ENCODE results near the gene RRP9. TPM values are rescaled to one million over a fixed set of nuclear protein-coding genes. Genes with fewer than 3 reads are reported as not detected.
A peak's percentile ranks its signal among the peaks of the same experiment; 100 is the strongest.

The RRP9 gene
- total RNA-seq, 1 donor from 2014 or later = 10.5 TPM

DNA sequence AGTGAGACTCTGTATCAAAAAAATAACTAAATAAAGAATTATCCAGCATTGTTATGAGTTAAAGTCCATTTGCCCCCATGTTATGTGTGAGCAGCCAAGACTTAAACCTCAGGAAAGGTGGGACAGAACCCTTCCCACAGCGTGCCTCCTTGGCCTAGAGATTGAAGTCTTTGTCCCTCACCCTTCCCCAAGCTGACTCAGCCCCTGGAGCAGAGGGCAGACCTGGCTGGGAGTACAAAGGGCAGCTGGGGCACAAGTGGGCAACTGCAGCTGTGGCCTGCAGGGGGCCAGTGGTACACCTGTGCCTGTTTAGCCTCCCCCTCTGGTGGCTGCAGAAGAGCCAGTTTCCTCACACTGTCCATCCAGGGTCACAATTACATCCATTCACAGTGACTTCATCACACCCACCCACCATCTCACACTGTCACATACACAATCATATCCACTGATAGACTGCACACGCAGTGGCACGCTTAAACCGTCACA is 40.7 kb upstream of the RRP9 start:
- peak overlapping the region; percentile 38 for H2AFZ ChIP-seq (replicated peaks)
- peak overlapping the region; percentile 77 for H3K4me2 ChIP-seq
- peaks cover 10% of the 10 kb centered on the region for H3K79me2 ChIP-seq (ENCODE audit: low read depth)

DNA sequence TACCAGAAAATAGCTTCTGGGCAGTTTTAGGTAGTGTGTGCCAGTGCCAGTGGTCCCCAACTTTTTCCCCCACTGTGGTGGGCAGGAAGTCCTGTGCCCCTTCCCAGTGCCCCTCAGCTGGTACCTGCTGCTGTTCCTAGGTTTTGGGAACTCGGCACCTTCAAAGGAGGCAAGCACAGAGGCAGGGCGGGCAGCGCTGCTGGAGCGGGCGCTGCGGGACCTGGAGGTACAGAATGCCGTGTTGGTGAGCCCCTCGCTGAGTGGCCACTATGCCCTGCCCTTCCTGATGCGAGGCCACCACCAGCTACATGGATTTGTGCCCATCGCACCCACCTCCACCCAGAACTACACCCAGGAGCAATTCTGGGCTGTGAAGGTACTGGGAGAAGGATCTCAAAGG is 38.5 kb upstream of the RRP9 start:
- H3K27ac ChIP-seq = no peak overlapping the region
- Mint-ChIP-seq H3K27ac (no peak overlapping the region), H3K9me3 (no peaks in the 10 kb centered on the region), H3K4me1 (peaks cover 37% of the 10 kb centered on the region), H3K4me3 (no peak overlapping the region), H3K27me3 (ENCODE audit: insufficient read depth, low read depth) (peaks cover 4% of the 10 kb centered on the region), H3K36me3 (peaks cover 3% of the 10 kb centered on the region)
- no peak overlapping the region for H3K4me2 ChIP-seq
- peaks cover 10% of the 10 kb centered on the region for H3K79me2 ChIP-seq (ENCODE audit: low read depth)
- H3K27me3 ChIP-seq = peaks cover 19% of the 10 kb centered on the region
- TF ChIP-seq EZH2 (IDR thresholded peaks at IDR 0.05) (no peak), EZH2phosphoT487 (IDR thresholded peaks at IDR 0.05) (no peak)
- TF ChIP-seq, protein P1, sequence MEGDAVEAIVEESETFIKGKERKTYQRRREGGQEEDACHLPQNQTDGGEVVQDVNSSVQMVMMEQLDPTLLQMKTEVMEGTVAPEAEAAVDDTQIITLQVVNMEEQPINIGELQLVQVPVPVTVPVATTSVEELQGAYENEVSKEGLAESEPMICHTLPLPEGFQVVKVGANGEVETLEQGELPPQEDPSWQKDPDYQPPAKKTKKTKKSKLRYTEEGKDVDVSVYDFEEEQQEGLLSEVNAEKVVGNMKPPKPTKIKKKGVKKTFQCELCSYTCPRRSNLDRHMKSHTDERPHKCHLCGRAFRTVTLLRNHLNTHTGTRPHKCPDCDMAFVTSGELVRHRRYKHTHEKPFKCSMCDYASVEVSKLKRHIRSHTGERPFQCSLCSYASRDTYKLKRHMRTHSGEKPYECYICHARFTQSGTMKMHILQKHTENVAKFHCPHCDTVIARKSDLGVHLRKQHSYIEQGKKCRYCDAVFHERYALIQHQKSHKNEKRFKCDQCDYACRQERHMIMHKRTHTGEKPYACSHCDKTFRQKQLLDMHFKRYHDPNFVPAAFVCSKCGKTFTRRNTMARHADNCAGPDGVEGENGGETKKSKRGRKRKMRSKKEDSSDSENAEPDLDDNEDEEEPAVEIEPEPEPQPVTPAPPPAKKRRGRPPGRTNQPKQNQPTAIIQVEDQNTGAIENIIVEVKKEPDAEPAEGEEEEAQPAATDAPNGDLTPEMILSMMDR (IDR thresholded peaks at IDR 0.05) = no peak
- H3K4me1 ChIP-seq = peaks cover 25% of the 10 kb centered on the region
- peaks cover 48% of the 10 kb centered on the region for H3F3A ChIP-seq (ENCODE audit: low read depth)
- H2AFZ ChIP-seq (replicated peaks) = no peak overlapping the region
- no peaks in the 10 kb centered on the region for H4K20me1 ChIP-seq (ENCODE audit: low read depth)
- H3K36me3 ChIP-seq = no peaks in the 10 kb centered on the region
- no peak overlapping the region for H3K9ac ChIP-seq
- H3K4me3 ChIP-seq = no peak overlapping the region
- DNase-seq (ENCODE audit: low spot score) = no peak
- no peaks in the 10 kb centered on the region for H3K9me3 ChIP-seq (ENCODE audit: low read depth)

More for the DNA sequence above, 40.7 kb upstream of the RRP9 start:
- Histone ChIP-seq H3K9me3 (ENCODE audit: low read depth) (no peaks in the 10 kb centered on the region), H3K4me3 (peak overlapping the region; percentile 50), H4K20me1 (ENCODE audit: low read depth) (no peaks in the 10 kb centered on the region), H3K36me3 (no peaks in the 10 kb centered on the region), H3K9ac (no peak overlapping the region), H3K27ac (no peak overlapping the region), H3F3A (ENCODE audit: low read depth) (peaks cover 28% of the 10 kb centered on the region), H3K4me1 (peaks cover 16% of the 10 kb centered on the region), H3K27me3 (no peaks in the 10 kb centered on the region)
- peak; percentile 68 for DNase-seq (ENCODE audit: low spot score)
- H3K4me1 Mint-ChIP-seq = peaks cover 22% of the 10 kb centered on the region
- no peak overlapping the region for H3K27ac Mint-ChIP-seq
- H3K4me3 Mint-ChIP-seq = peak overlapping the region; percentile 86
- H3K9me3 Mint-ChIP-seq = no peaks in the 10 kb centered on the region
- no peak for TF ChIP-seq EZH2 (IDR thresholded peaks at IDR 0.05)
- no peak for TF ChIP-seq EZH2phosphoT487 (IDR thresholded peaks at IDR 0.05)
- TF ChIP-seq, protein P1 (IDR thresholded peaks at IDR 0.05) = peak; percentile 59
- peaks cover 4% of the 10 kb centered on the region for H3K27me3 Mint-ChIP-seq (ENCODE audit: insufficient read depth, low read depth)
- H3K36me3 Mint-ChIP-seq = peaks cover 3% of the 10 kb centered on the region

DNA sequence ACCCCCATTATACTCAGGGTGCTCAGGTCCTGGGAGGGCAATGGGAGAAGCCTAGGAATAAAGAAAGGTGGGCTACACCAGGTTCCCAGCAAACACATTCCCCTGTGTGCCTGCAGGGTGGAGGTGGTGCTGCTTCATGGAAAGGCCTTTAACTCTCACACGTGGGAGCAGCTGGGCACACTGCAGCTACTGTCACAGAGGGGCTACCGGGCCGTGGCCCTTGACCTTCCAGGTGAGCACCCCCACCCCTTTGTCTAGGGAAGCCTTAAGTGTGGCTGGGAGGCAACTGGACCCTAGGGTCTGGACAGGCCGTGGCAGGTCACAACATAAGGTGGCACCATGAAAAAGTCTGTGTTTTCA is 36.4 kb upstream of the RRP9 start:
- no peak for DNase-seq (ENCODE audit: low spot score)
- Histone ChIP-seq H3F3A (ENCODE audit: low read depth) (peaks cover 49% of the 10 kb centered on the region), H3K27ac (no peak overlapping the region), H3K4me1 (peaks cover 30% of the 10 kb centered on the region), H3K27me3 (peaks cover 37% of the 10 kb centered on the region), H3K4me2 (no peak overlapping the region), H3K9ac (no peak overlapping the region), H3K79me2 (ENCODE audit: low read depth) (no peaks in the 10 kb centered on the region), H2AFZ (replicated peaks) (no peak overlapping the region), H3K4me3 (no peak overlapping the region), H3K9me3 (ENCODE audit: low read depth) (no peaks in the 10 kb centered on the region), H4K20me1 (ENCODE audit: low read depth) (no peaks in the 10 kb centered on the region), H3K36me3 (no peaks in the 10 kb centered on the region)
- H3K4me1 Mint-ChIP-seq = peaks cover 36% of the 10 kb centered on the region
- H3K9me3 Mint-ChIP-seq = no peaks in the 10 kb centered on the region
- peaks cover 7% of the 10 kb centered on the region for H3K27me3 Mint-ChIP-seq (ENCODE audit: insufficient read depth, low read depth)
- H3K4me3 Mint-ChIP-seq = no peak overlapping the region
- H3K27ac Mint-ChIP-seq = no peak overlapping the region
- no peak for TF ChIP-seq EZH2phosphoT487 (IDR thresholded peaks at IDR 0.05)
- TF ChIP-seq EZH2 (IDR thresholded peaks at IDR 0.05) = no peak
- peaks cover 3% of the 10 kb centered on the region for H3K36me3 Mint-ChIP-seq

DNA sequence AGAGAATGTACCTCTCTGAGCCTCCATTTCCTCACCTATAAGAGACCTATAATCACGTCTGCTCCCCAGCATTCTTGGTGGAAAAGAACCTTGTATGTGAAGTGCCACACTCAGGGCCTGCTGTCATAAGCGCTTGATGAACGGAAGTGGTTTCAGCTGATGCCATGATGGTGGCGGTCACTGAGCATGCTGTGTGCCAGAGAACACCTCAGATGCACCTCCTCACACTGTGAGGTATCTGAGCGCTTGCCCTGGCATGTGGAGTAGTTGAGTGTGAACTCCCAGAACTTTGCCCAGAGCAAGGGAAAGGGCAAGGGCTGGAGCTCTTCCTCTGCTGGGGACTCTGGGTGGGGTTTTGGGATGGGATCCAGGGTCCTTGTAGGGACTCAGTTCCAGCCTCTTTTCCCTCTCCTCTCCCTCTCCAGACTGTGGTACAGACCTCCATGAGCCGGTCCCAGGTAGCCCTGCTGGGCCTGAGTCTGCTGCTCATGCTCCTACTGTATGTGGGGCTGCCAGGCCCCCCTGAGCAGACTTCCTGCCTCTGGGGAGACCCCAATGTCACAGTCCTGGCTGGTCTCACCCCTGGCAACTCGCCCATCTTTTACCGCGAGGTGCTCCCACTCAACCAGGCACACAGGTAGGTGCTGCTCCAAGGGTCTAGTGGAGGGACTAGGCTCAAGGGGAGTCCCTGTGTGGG is 35.9 kb upstream of the RRP9 start:
- Histone ChIP-seq H3K79me2 (ENCODE audit: low read depth) (no peaks in the 10 kb centered on the region), H3K9me3 (ENCODE audit: low read depth) (no peaks in the 10 kb centered on the region), H3K4me1 (peaks cover 30% of the 10 kb centered on the region), H3K4me3 (no peak overlapping the region), H2AFZ (replicated peaks) (no peak overlapping the region), H4K20me1 (ENCODE audit: low read depth) (no peaks in the 10 kb centered on the region), H3K36me3 (no peaks in the 10 kb centered on the region), H3F3A (ENCODE audit: low read depth) (peaks cover 43% of the 10 kb centered on the region), H3K27ac (no peak overlapping the region), H3K27me3 (peaks cover 39% of the 10 kb centered on the region), H3K4me2 (no peak overlapping the region), H3K9ac (no peak overlapping the region)
- no peak for DNase-seq (ENCODE audit: low spot score)
- Mint-ChIP-seq H3K27me3 (ENCODE audit: insufficient read depth, low read depth) (peaks cover 7% of the 10 kb centered on the region), H3K9me3 (no peaks in the 10 kb centered on the region), H3K27ac (peak overlapping the region; percentile 47), H3K36me3 (peaks cover 3% of the 10 kb centered on the region), H3K4me1 (peaks cover 33% of the 10 kb centered on the region), H3K4me3 (peak overlapping the region; percentile 41)
- TF ChIP-seq EZH2 (IDR thresholded peaks at IDR 0.05) (no peak), EZH2phosphoT487 (IDR thresholded peaks at IDR 0.05) (no peak)
- TF ChIP-seq, protein P1 (IDR thresholded peaks at IDR 0.05) = no peak

Measured in neural progenitor cell (in vitro differentiated cells).